ENCODE measurements around the gene WEE2.

WEE2 gene

DNA sequence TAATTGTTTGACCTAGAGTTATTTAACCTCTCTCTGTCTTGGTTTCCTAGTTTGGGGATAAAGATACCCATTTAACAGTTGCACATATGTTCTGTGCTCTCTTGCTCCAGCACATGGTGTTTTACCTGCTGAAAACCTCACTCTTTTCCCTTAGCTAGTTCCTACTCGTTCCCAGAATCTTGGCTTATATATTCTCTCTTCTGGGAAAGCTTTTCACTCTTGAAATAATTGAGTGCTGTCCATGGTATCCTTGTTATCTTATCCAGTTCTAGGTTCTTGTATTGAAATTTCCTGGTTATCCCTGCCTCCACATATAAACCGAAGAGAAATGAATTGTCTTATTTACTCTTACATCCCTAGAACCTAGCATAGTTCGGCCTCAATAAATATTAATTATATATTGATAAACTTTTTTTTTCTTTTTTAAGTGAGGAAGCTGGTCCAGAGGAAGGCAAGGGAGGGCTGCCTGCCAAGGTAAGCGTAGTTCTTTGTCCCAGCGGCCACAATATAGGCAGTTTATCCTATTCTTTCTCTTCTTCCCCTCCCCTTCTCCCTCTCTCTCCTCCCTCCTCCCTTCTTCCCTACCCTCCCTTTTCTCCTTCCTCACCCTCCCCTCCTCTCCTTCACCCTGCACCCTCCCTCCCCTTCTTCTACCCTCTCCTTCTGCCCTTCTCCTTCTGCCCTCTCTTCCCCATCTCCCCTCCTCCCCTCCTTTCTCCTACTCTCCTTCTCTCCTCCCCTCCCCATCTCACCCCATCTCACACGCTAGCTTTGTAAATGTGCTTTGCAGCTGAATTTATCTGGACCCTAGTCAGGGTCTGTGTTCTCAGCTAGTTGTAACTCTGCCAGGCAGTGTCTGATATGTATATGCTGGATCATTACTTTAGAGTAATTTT is 7.9 kb downstream of the WEE2 start:
- ATAC-seq (ENCODE audit: low read depth), result no peak

DNA sequence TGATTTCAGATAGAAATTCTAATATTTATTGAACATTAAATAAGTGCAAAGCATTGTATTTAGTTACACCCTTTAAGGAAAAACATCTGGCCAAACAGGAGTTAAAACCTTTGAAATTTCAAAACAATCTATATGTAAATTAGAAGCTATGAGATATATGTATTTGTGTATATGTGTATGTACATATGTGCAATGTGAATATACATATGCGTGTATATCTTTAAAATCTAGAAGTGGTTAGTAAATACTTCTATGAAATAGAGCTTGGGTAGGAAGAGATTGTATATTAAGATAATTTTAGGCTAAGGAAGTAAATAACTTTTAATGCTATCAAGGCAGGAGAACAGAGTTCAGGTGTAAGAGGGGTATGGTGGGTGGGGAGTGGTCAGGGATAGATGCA is 9.3 kb downstream of the WEE2 start:
- Histone ChIP-seq H3K27me3 (ENCODE audit: insufficient read depth, poor library complexity, severe bottlenecking) (no peaks in the 10 kb centered on the region), H3K36me3 (ENCODE audit: low read depth) (no peaks in the 10 kb centered on the region), H3K9me3 (ENCODE audit: severe bottlenecking) (no peaks in the 10 kb centered on the region), H3K4me3 (ENCODE audit: severe bottlenecking) (no peak overlapping the region), H3K4me1 (ENCODE audit: insufficient read depth, poor library complexity, severe bottlenecking) (no peaks in the 10 kb centered on the region), H3K27ac (ENCODE audit: poor library complexity, severe bottlenecking) (no peak overlapping the region)
- ATAC-seq (ENCODE audit: low read depth) (no peak), DNase-seq (ENCODE audit: low spot score) (no peak)
- TF ChIP-seq, protein P1, sequence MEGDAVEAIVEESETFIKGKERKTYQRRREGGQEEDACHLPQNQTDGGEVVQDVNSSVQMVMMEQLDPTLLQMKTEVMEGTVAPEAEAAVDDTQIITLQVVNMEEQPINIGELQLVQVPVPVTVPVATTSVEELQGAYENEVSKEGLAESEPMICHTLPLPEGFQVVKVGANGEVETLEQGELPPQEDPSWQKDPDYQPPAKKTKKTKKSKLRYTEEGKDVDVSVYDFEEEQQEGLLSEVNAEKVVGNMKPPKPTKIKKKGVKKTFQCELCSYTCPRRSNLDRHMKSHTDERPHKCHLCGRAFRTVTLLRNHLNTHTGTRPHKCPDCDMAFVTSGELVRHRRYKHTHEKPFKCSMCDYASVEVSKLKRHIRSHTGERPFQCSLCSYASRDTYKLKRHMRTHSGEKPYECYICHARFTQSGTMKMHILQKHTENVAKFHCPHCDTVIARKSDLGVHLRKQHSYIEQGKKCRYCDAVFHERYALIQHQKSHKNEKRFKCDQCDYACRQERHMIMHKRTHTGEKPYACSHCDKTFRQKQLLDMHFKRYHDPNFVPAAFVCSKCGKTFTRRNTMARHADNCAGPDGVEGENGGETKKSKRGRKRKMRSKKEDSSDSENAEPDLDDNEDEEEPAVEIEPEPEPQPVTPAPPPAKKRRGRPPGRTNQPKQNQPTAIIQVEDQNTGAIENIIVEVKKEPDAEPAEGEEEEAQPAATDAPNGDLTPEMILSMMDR (IDR thresholded peaks at IDR 0.05; ENCODE audit: poor library complexity, severe bottlenecking), result no peak

More for the DNA sequence above, 7.9 kb downstream of the WEE2 start:
- TF ChIP-seq, protein P1 (IDR thresholded peaks at IDR 0.05; ENCODE audit: poor library complexity, severe bottlenecking), result no peak
- no peak overlapping the region for H3K4me3 ChIP-seq (ENCODE audit: severe bottlenecking)
- no peaks in the 10 kb centered on the region for H3K4me1 ChIP-seq (ENCODE audit: insufficient read depth, poor library complexity, severe bottlenecking)
- no peaks in the 10 kb centered on the region for H3K9me3 ChIP-seq (ENCODE audit: severe bottlenecking)
- no peak overlapping the region for H3K27ac ChIP-seq (ENCODE audit: poor library complexity, severe bottlenecking)
- no peak for DNase-seq (ENCODE audit: low spot score)
- H3K27me3 ChIP-seq (ENCODE audit: insufficient read depth, poor library complexity, severe bottlenecking), result no peaks in the 10 kb centered on the region
- no peaks in the 10 kb centered on the region for H3K36me3 ChIP-seq (ENCODE audit: low read depth)

DNA sequence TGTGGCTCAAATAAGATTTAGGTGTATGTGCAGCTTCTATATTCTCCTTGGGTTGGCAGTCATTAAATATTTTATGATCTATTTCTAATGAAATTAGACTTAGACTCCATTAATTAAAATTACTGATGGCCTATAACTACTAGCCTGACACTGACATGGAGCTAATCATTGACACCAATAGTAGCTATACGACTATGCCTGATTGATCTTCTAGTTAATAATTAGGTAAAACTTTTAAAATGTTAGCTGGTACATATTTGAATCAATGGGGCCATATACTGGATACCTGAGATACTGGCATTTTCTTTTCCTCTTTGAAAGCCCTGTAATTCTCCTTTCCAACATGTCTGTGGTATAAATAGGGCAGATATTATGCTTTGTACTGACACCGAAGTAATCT is 14.4 kb downstream of the WEE2 start:
- Histone ChIP-seq H3K4me1 (ENCODE audit: insufficient read depth, poor library complexity, severe bottlenecking) (no peaks in the 10 kb centered on the region), H3K4me3 (ENCODE audit: severe bottlenecking) (no peak overlapping the region), H3K27me3 (ENCODE audit: insufficient read depth, poor library complexity, severe bottlenecking) (no peaks in the 10 kb centered on the region), H3K36me3 (ENCODE audit: low read depth) (no peaks in the 10 kb centered on the region), H3K9me3 (ENCODE audit: severe bottlenecking) (no peaks in the 10 kb centered on the region), H3K27ac (ENCODE audit: poor library complexity, severe bottlenecking) (no peak overlapping the region)
- no peak for ATAC-seq (ENCODE audit: low read depth)
- TF ChIP-seq, protein P1 (IDR thresholded peaks at IDR 0.05; ENCODE audit: poor library complexity, severe bottlenecking), result no peak
- DNase-seq (ENCODE audit: low spot score), result no peak

DNA sequence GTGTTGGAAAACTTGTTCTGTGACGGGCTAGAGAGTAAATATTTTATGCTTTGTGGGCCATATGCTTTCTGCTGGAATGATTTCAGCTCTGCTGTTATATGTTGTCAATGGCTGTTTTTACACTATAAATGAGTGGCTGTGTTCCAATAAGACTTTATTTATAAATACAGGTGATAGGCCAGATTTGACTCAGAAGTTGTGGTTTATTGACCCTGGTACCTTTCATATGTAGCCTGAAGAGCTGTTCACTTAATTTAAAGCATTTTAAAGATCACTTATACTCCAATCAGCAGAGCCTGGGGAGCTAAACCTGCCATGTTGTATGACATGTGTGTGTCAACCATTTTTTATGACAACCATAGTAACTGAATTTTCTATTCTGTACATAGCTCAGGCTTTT is 20.9 kb downstream of the WEE2 start:
- no peak for ATAC-seq (ENCODE audit: low read depth)

More for the DNA sequence above, 20.9 kb downstream of the WEE2 start:
- Histone ChIP-seq H3K36me3 (ENCODE audit: low read depth) (no peaks in the 10 kb centered on the region), H3K9me3 (ENCODE audit: severe bottlenecking) (no peaks in the 10 kb centered on the region), H3K4me1 (ENCODE audit: insufficient read depth, poor library complexity, severe bottlenecking) (no peaks in the 10 kb centered on the region), H3K27ac (ENCODE audit: poor library complexity, severe bottlenecking) (no peak overlapping the region), H3K27me3 (ENCODE audit: insufficient read depth, poor library complexity, severe bottlenecking) (no peaks in the 10 kb centered on the region), H3K4me3 (ENCODE audit: severe bottlenecking) (no peak overlapping the region)
- TF ChIP-seq, protein P1 (IDR thresholded peaks at IDR 0.05; ENCODE audit: poor library complexity, severe bottlenecking), result no peak
- DNase-seq (ENCODE audit: low spot score), result no peak
